Measurements from ENCODE around the gene PRR35.

PRR35 gene

GRCh38 chr16:600781-601180, 40.6 kb downstream of the PRR35 start:
- DNase-seq (ENCODE audit: low read depth in 1 of 2, low spot score in 1 of 2), result peak in 1 of 2 experiments; percentile 39
- TF ChIP-seq, protein P1, sequence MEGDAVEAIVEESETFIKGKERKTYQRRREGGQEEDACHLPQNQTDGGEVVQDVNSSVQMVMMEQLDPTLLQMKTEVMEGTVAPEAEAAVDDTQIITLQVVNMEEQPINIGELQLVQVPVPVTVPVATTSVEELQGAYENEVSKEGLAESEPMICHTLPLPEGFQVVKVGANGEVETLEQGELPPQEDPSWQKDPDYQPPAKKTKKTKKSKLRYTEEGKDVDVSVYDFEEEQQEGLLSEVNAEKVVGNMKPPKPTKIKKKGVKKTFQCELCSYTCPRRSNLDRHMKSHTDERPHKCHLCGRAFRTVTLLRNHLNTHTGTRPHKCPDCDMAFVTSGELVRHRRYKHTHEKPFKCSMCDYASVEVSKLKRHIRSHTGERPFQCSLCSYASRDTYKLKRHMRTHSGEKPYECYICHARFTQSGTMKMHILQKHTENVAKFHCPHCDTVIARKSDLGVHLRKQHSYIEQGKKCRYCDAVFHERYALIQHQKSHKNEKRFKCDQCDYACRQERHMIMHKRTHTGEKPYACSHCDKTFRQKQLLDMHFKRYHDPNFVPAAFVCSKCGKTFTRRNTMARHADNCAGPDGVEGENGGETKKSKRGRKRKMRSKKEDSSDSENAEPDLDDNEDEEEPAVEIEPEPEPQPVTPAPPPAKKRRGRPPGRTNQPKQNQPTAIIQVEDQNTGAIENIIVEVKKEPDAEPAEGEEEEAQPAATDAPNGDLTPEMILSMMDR (IDR thresholded peaks at IDR 0.05; ENCODE audit: insufficient read depth, low read length), result peak; percentile 14
- TF ChIP-seq, protein P2, sequence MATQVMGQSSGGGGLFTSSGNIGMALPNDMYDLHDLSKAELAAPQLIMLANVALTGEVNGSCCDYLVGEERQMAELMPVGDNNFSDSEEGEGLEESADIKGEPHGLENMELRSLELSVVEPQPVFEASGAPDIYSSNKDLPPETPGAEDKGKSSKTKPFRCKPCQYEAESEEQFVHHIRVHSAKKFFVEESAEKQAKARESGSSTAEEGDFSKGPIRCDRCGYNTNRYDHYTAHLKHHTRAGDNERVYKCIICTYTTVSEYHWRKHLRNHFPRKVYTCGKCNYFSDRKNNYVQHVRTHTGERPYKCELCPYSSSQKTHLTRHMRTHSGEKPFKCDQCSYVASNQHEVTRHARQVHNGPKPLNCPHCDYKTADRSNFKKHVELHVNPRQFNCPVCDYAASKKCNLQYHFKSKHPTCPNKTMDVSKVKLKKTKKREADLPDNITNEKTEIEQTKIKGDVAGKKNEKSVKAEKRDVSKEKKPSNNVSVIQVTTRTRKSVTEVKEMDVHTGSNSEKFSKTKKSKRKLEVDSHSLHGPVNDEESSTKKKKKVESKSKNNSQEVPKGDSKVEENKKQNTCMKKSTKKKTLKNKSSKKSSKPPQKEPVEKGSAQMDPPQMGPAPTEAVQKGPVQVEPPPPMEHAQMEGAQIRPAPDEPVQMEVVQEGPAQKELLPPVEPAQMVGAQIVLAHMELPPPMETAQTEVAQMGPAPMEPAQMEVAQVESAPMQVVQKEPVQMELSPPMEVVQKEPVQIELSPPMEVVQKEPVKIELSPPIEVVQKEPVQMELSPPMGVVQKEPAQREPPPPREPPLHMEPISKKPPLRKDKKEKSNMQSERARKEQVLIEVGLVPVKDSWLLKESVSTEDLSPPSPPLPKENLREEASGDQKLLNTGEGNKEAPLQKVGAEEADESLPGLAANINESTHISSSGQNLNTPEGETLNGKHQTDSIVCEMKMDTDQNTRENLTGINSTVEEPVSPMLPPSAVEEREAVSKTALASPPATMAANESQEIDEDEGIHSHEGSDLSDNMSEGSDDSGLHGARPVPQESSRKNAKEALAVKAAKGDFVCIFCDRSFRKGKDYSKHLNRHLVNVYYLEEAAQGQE (IDR thresholded peaks at IDR 0.05; ENCODE audit: insufficient replicate concordance, low read depth), result no peak
- TF ChIP-seq POLR2AphosphoS5 (IDR thresholded peaks at IDR 0.05; ENCODE audit: low read depth), result no peak
- no peak overlapping the region for H3K4me3 ChIP-seq (replicated peaks; ENCODE audit: insufficient read depth, low read length)
- no peaks in the 10 kb centered on the region for H3K27me3 ChIP-seq (ENCODE audit: insufficient read depth, poor library complexity, severe bottlenecking)
- H3K27ac ChIP-seq (replicated peaks), result no peak overlapping the region

DNA sequence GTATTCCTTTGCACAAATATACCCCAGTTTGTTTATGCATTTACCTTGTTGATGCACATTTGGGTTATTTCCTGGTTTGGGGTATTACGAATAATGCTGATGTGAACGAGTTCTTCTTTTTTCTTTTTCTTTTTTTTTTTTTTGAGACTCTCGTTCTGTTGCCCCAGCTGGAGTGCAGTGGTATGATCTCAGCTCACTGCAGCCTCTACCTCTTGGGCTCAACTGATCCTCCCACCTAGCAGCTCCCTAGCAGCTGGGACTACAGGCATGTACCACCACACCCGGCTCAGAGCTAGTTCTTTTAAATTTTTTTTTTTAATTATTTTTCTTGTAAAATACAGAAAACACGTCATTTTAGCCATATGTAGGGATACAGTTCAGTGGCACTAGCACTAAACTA, 43.7 kb downstream of the PRR35 start:
- H3K4me3 ChIP-seq (replicated peaks; ENCODE audit: insufficient read depth, low read length), result no peak overlapping the region
- no peak overlapping the region for H3K27ac ChIP-seq (replicated peaks)
- no peak for TF ChIP-seq POLR2AphosphoS5 (IDR thresholded peaks at IDR 0.05; ENCODE audit: low read depth)
- TF ChIP-seq SPI1 (IDR thresholded peaks at IDR 0.05; ENCODE audit: borderline replicate concordance, low read depth), result no peak
- TF ChIP-seq GABPA (IDR thresholded peaks at IDR 0.05; ENCODE audit: low read depth), result no peak
- TF ChIP-seq, protein P2 (IDR thresholded peaks at IDR 0.05; ENCODE audit: insufficient replicate concordance, low read depth), result no peak
- H3K27me3 ChIP-seq (ENCODE audit: insufficient read depth, poor library complexity, severe bottlenecking), result no peaks in the 10 kb centered on the region
- DNase-seq (ENCODE audit: low read depth in 1 of 2, low spot score in 1 of 2), result no peak

DNA sequence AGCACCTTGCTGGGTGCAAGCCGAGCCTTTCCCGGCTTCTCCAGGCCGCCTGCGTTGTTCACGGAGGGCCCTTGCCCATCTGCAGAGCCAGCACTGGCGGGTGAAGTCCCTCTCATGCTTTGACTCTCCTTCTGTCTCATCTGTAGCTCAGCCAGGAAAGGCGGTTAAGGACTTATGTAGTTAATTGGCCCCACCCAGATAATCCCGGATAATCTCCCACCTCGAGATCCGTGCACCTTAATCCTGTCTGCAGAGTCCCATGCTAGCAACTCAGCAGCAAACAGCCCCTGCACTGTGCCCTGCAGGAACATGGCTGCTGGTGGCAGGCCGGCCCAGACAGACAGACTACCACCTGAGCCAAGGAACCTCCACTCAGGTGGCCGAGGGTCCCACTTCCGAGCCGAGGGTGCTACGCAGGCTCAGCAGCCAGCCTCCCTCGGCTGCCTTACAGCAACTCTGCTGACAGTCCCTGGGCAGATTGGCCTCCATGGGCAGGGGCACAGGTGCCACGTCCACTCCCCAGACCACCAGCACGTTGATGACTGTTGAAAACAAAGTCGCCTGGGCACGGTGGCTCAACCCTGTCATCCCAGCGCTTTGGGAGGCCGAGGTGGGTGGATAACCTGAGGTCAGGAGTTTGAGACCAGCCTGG, 46.6 kb downstream of the PRR35 start:
- H3K27ac ChIP-seq (replicated peaks), result no peak overlapping the region
- H3K4me3 ChIP-seq (replicated peaks; ENCODE audit: insufficient read depth, low read length), result no peak overlapping the region
- TF ChIP-seq, protein P2 (IDR thresholded peaks at IDR 0.05; ENCODE audit: insufficient replicate concordance, low read depth), result no peak
- DNase-seq (ENCODE audit: low read depth in 1 of 2, low spot score in 1 of 2), result no peak
- H3K27me3 ChIP-seq (ENCODE audit: insufficient read depth, poor library complexity, severe bottlenecking), result no peaks in the 10 kb centered on the region

GRCh38 chr16:608019-608418, 47.8 kb downstream of the PRR35 start:
- Histone ChIP-seq H3K4me3 (replicated peaks; ENCODE audit: insufficient read depth, low read length) (no peak overlapping the region), H3K27ac (replicated peaks) (no peak overlapping the region), H3K27me3 (ENCODE audit: insufficient read depth, poor library complexity, severe bottlenecking) (no peaks in the 10 kb centered on the region)
- DNase-seq (ENCODE audit: low read depth in 1 of 2, low spot score in 1 of 2), result no peak
- no peak for TF ChIP-seq SPI1 (IDR thresholded peaks at IDR 0.05; ENCODE audit: borderline replicate concordance, low read depth)
- TF ChIP-seq, protein P2 (IDR thresholded peaks at IDR 0.05; ENCODE audit: insufficient replicate concordance, low read depth), result no peak
- no peak for TF ChIP-seq GABPA (IDR thresholded peaks at IDR 0.05; ENCODE audit: low read depth)
- no peak for TF ChIP-seq POLR2AphosphoS5 (IDR thresholded peaks at IDR 0.05; ENCODE audit: low read depth)
- TF ChIP-seq, protein P1 (IDR thresholded peaks at IDR 0.05; ENCODE audit: insufficient read depth, low read length), result no peak
